GM18526 (cell line): ENCODE measurements around the gene HES4.

ENCODE experiments used
- POLR2A ChIP-seq: IDR thresholded peaks from 3 replicates; pipeline ENCODE4 v1.6.1; 2011; ENCODE audit not compliant: insufficient read length; ENCODE audit errors: extremely low read depth

HES4 gene

GRCh38 chr1:995665-996633 lies 3.9 kb downstream of the HES4 start:
- TF ChIP-seq POLR2A: no peak

GRCh38 chr1:993379-993995 lies 6.4 kb downstream of the HES4 start:
- no peak for TF ChIP-seq POLR2A

GRCh38 chr1:992362-992761 lies 7.5 kb downstream of the HES4 start:
- TF ChIP-seq POLR2A: no peak

- TF ChIP-seq POLR2A: no peak
Measured at GRCh38 chr1:991895-992294, 8.0 kb downstream of the HES4 start.

GRCh38 chr1:985126-985525 lies 14.8 kb downstream of the HES4 start:
- TF ChIP-seq POLR2A: no peak

GRCh38 chr1:984476-984814 lies 15.5 kb downstream of the HES4 start:
- TF ChIP-seq POLR2A: no peak

GRCh38 chr1:983798-984475 lies 16.0 kb downstream of the HES4 start:
- no peak for TF ChIP-seq POLR2A

- no peak for TF ChIP-seq POLR2A
Measured at GRCh38 chr1:982765-983436, 17.0 kb downstream of the HES4 start.

- TF ChIP-seq POLR2A: no peak
Measured at GRCh38 chr1:981955-982558, 17.8 kb downstream of the HES4 start, which contains the start of gene PERM1. PERM1 (minus strand) TSS chr1:982093; CDS start chr1:981029, 1,064 bp downstream.

- no peak for TF ChIP-seq POLR2A
Measured at GRCh38 chr1:981491-981954, 18.4 kb downstream of the HES4 start.

GRCh38 chr1:980602-981395 lies 19.1 kb downstream of the HES4 start:
- no peak for TF ChIP-seq POLR2A

- TF ChIP-seq POLR2A: no peak
Measured at GRCh38 chr1:980137-980571, 19.7 kb downstream of the HES4 start.

GRCh38 chr1:979744-980072 lies 20.2 kb downstream of the HES4 start:
- TF ChIP-seq POLR2A: no peak
